ENCODE data around the gene ARMC9. TPM values are rescaled to one million over a fixed set of nuclear protein-coding genes. Genes with fewer than 3 reads are reported as not detected.
"Not testable (repeated sequence)": the region's sequence is repeated elsewhere in the genome, so short reads cannot be mapped to it uniquely, and the experiment has no call there.

The ARMC9 gene
- total RNA-seq, 3 donors from 2014 or later, result 3.3 to 6.4 (median 5.9) TPM

- ATAC-seq, result peak; percentile 57 to 73
These were observed 207.4 kb downstream of the ARMC9 start for GRCh38 chr2:231405601-231406367.

GRCh38 chr2:231407686-231408085 lies 209.3 kb downstream of the ARMC9 start:
- not testable (repeated sequence) for H3K9me3 Mint-ChIP-seq; H3K4me3 Mint-ChIP-seq; ATAC-seq; DNase-seq; H3K36me3 Mint-ChIP-seq (ENCODE audit: insufficient read depth)
- Mint-ChIP-seq H3K27me3 (ENCODE audit: low read depth) (peaks cover 25% of the 10 kb centered on the region), H3K4me1 (ENCODE audit: low read depth) (peaks cover 21% of the 10 kb centered on the region)

More at GRCh38 chr2:231405601-231406367, 207.4 kb downstream of the ARMC9 start:
- H3K36me3 Mint-ChIP-seq (ENCODE audit: insufficient read depth); H3K9me3 Mint-ChIP-seq; H3K4me3 Mint-ChIP-seq: not testable (repeated sequence)
- DNase-seq, result peak; percentile 49
- H3K27me3 Mint-ChIP-seq (ENCODE audit: low read depth), result peaks cover 13% of the 10 kb centered on the region
- H3K4me1 Mint-ChIP-seq (ENCODE audit: low read depth), result peaks cover 15% of the 10 kb centered on the region

GRCh38 chr2:231408304-231408703 lies 209.9 kb downstream of the ARMC9 start:
- not testable (repeated sequence) for H3K36me3 Mint-ChIP-seq (ENCODE audit: insufficient read depth); DNase-seq; H3K4me3 Mint-ChIP-seq; H3K9me3 Mint-ChIP-seq; ATAC-seq
- H3K4me1 Mint-ChIP-seq (ENCODE audit: low read depth), result peaks cover 23% of the 10 kb centered on the region
- H3K27me3 Mint-ChIP-seq (ENCODE audit: low read depth), result peaks cover 30% of the 10 kb centered on the region

GRCh38 chr2:231409776-231410175 lies 211.3 kb downstream of the ARMC9 start:
- H3K36me3 Mint-ChIP-seq (ENCODE audit: insufficient read depth), result peaks cover 4% of the 10 kb centered on the region
- H3K27me3 Mint-ChIP-seq (ENCODE audit: low read depth), result peaks cover 38% of the 10 kb centered on the region
- H3K4me3 Mint-ChIP-seq, result no peak overlapping the region
- peaks cover 23% of the 10 kb centered on the region for H3K4me1 Mint-ChIP-seq (ENCODE audit: low read depth)
- H3K9me3 Mint-ChIP-seq, result peaks cover 6% of the 10 kb centered on the region
- ATAC-seq (no peak), DNase-seq (no peak)

- ATAC-seq, result no peak
- Mint-ChIP-seq H3K27me3 (ENCODE audit: low read depth) (peaks cover 40% of the 10 kb centered on the region), H3K9me3 (peaks cover 6% of the 10 kb centered on the region), H3K4me3 (no peak overlapping the region), H3K4me1 (ENCODE audit: low read depth) (peaks cover 21% of the 10 kb centered on the region), H3K36me3 (ENCODE audit: insufficient read depth) (peaks cover 4% of the 10 kb centered on the region)
- DNase-seq, result no peak
These were observed 212.0 kb downstream of the ARMC9 start for GRCh38 chr2:231410293-231411004.

- no peak for DNase-seq
- Mint-ChIP-seq H3K9me3 (peaks cover 6% of the 10 kb centered on the region), H3K4me1 (ENCODE audit: low read depth) (peaks cover 15% of the 10 kb centered on the region), H3K4me3 (no peak overlapping the region), H3K36me3 (ENCODE audit: insufficient read depth) (peaks cover 4% of the 10 kb centered on the region), H3K27me3 (ENCODE audit: low read depth) (peaks cover 40% of the 10 kb centered on the region)
- ATAC-seq, result no peak
These were observed 212.8 kb downstream of the ARMC9 start for GRCh38 chr2:231411237-231411636.

- H3K4me1 Mint-ChIP-seq (ENCODE audit: low read depth), result peaks cover 8% of the 10 kb centered on the region
- H3K36me3 Mint-ChIP-seq (ENCODE audit: insufficient read depth), result peaks cover 4% of the 10 kb centered on the region
- H3K9me3 Mint-ChIP-seq, result peaks cover 6% of the 10 kb centered on the region
- DNase-seq, result peak; percentile 63
- ATAC-seq, result peak; percentile 99 to 100
- H3K27me3 Mint-ChIP-seq (ENCODE audit: low read depth), result peaks cover 40% of the 10 kb centered on the region
- H3K4me3 Mint-ChIP-seq, result peak overlapping the region; percentile 29
These were observed 213.6 kb downstream of the ARMC9 start for GRCh38 chr2:231411831-231412617.

- peaks cover 4% of the 10 kb centered on the region for H3K36me3 Mint-ChIP-seq (ENCODE audit: insufficient read depth)
- peak overlapping the region; percentile 26 for H3K4me3 Mint-ChIP-seq
- H3K9me3 Mint-ChIP-seq, result peaks cover 6% of the 10 kb centered on the region
- peaks cover 40% of the 10 kb centered on the region for H3K27me3 Mint-ChIP-seq (ENCODE audit: low read depth)
- H3K4me1 Mint-ChIP-seq (ENCODE audit: low read depth), result peaks cover 8% of the 10 kb centered on the region
- DNase-seq, result no peak
- no peak for ATAC-seq
These were observed 214.2 kb downstream of the ARMC9 start for GRCh38 chr2:231412618-231412963.

GRCh38 chr2:231413456-231413855 lies 215.0 kb downstream of the ARMC9 start:
- ATAC-seq (no peak), DNase-seq (no peak)
- no peak overlapping the region for H3K4me3 Mint-ChIP-seq
- H3K4me1 Mint-ChIP-seq (ENCODE audit: low read depth), result peaks cover 8% of the 10 kb centered on the region
- peaks cover 43% of the 10 kb centered on the region for H3K27me3 Mint-ChIP-seq (ENCODE audit: low read depth)
- peaks cover 4% of the 10 kb centered on the region for H3K36me3 Mint-ChIP-seq (ENCODE audit: insufficient read depth)
- peaks cover 6% of the 10 kb centered on the region for H3K9me3 Mint-ChIP-seq

- no peak for DNase-seq
- H3K4me3 Mint-ChIP-seq, result no peak overlapping the region
- peaks cover 8% of the 10 kb centered on the region for H3K4me1 Mint-ChIP-seq (ENCODE audit: low read depth)
- peaks cover 4% of the 10 kb centered on the region for H3K36me3 Mint-ChIP-seq (ENCODE audit: insufficient read depth)
- H3K9me3 Mint-ChIP-seq, result peaks cover 6% of the 10 kb centered on the region
- no peak for ATAC-seq
- H3K27me3 Mint-ChIP-seq (ENCODE audit: low read depth), result peaks cover 40% of the 10 kb centered on the region
These were observed 215.6 kb downstream of the ARMC9 start for GRCh38 chr2:231413921-231414476.

GRCh38 chr2:231415029-231415428 lies 216.6 kb downstream of the ARMC9 start:
- no peak for ATAC-seq
- DNase-seq, result no peak
- Mint-ChIP-seq H3K4me1 (ENCODE audit: low read depth) (peaks cover 8% of the 10 kb centered on the region), H3K9me3 (peaks cover 6% of the 10 kb centered on the region), H3K4me3 (no peak overlapping the region), H3K27me3 (ENCODE audit: low read depth) (peaks cover 39% of the 10 kb centered on the region), H3K36me3 (ENCODE audit: insufficient read depth) (peaks cover 4% of the 10 kb centered on the region)

GRCh38 chr2:231418820-231419640 lies 220.6 kb downstream of the ARMC9 start:
- DNase-seq (no peak), ATAC-seq (no peak)
- Mint-ChIP-seq H3K9me3 (no peaks in the 10 kb centered on the region), H3K36me3 (ENCODE audit: insufficient read depth) (no peaks in the 10 kb centered on the region), H3K4me1 (ENCODE audit: low read depth) (no peaks in the 10 kb centered on the region), H3K27me3 (ENCODE audit: low read depth) (peaks cover 8% of the 10 kb centered on the region), H3K4me3 (no peak overlapping the region)

GRCh38 chr2:231421051-231421580 lies 222.7 kb downstream of the ARMC9 start:
- ATAC-seq (no peak), DNase-seq (no peak)
- no peaks in the 10 kb centered on the region for H3K4me1 Mint-ChIP-seq (ENCODE audit: low read depth)
- peaks cover 3% of the 10 kb centered on the region for H3K27me3 Mint-ChIP-seq (ENCODE audit: low read depth)
- no peaks in the 10 kb centered on the region for H3K36me3 Mint-ChIP-seq (ENCODE audit: insufficient read depth)
- no peaks in the 10 kb centered on the region for H3K9me3 Mint-ChIP-seq
- H3K4me3 Mint-ChIP-seq, result no peak overlapping the region
